Activated effector memory CD4-positive, alpha-beta T cell treated with anti-CD3 and anti-CD28 coated beads, Interleukin-2, amount 50 U/mL, for 16 hours (primary cell): ENCODE data around the gene CBX5.
"Not testable (repeated sequence)": the region's sequence is repeated elsewhere in the genome, so short reads cannot be mapped to it uniquely, and the experiment has no call there.

Source experiments
- DNase-seq: peaks from one replicate; pipeline ENCODE4 v3.0.0-alpha.2; 2020

Gene CBX5

GRCh38 chr12:54262403-54262925 lies 17.5 kb downstream of the CBX5 start:
- DNase-seq = no peak

- no peak for DNase-seq
Observed at GRCh38 chr12:54261815-54262402, 18.0 kb downstream of the CBX5 start.

GRCh38 chr12:54259194-54260011 lies 20.5 kb downstream of the CBX5 start:
- peak; percentile 68 for DNase-seq

GRCh38 chr12:54258201-54258681 lies 21.7 kb downstream of the CBX5 start:
- no peak for DNase-seq

GRCh38 chr12:54257332-54257731 lies 22.6 kb downstream of the CBX5 start:
- no peak for DNase-seq

- DNase-seq = no peak
Observed at GRCh38 chr12:54253240-54253639, 26.7 kb downstream of the CBX5 start.

GRCh38 chr12:54251667-54252284 lies 28.1 kb downstream of the CBX5 start:
- DNase-seq = no peak

- DNase-seq = no peak
Observed at GRCh38 chr12:54249489-54249888, 30.4 kb downstream of the CBX5 start.

- DNase-seq = no peak
Observed at GRCh38 chr12:54246011-54246641, 33.8 kb downstream of the CBX5 start.

GRCh38 chr12:54240971-54241588 lies 38.8 kb downstream of the CBX5 start:
- no peak for DNase-seq

- no peak for DNase-seq
Observed at GRCh38 chr12:54240129-54240528, 39.8 kb downstream of the CBX5 start.

- DNase-seq = no peak
Observed at GRCh38 chr12:54239620-54240019, 40.3 kb downstream of the CBX5 start.

GRCh38 chr12:54238531-54238930 lies 41.4 kb downstream of the CBX5 start:
- no peak for DNase-seq

- DNase-seq = no peak
Observed at GRCh38 chr12:54232790-54233189, 47.1 kb downstream of the CBX5 start.

GRCh38 chr12:54231269-54231668 lies 48.7 kb downstream of the CBX5 start:
- not testable (repeated sequence) for DNase-seq

- DNase-seq = no peak
Observed at GRCh38 chr12:54230555-54230954, 49.4 kb downstream of the CBX5 start.

GRCh38 chr12:54229624-54230212 lies 50.2 kb downstream of the CBX5 start:
- no peak for DNase-seq

- no peak for DNase-seq
Observed at GRCh38 chr12:54228471-54228870, 51.5 kb downstream of the CBX5 start.

GRCh38 chr12:54227927-54228326 lies 52.0 kb downstream of the CBX5 start:
- DNase-seq = not testable (repeated sequence)

GRCh38 chr12:54227376-54227775 lies 52.5 kb downstream of the CBX5 start:
- DNase-seq = no peak

GRCh38 chr12:54225666-54226065 lies 54.3 kb downstream of the CBX5 start:
- no peak for DNase-seq

- no peak for DNase-seq
Observed at GRCh38 chr12:54222609-54223008, 57.3 kb downstream of the CBX5 start.
